ENCODE data around the gene FHAD1. TPM values are rescaled to one million over a fixed set of nuclear protein-coding genes. Genes with fewer than 3 reads are reported as not detected.

FHAD1 gene
- total and polyA plus RNA-seq, 2 donors (not counting 1 experiment from before 2014, with no cell fraction given) = not detected

GRCh38 chr1:15214527-15214926, 32.5 kb upstream of the FHAD1 start:
- H3K4me3 ChIP-seq (ENCODE audit: control extremely low read depth in 1 of 5, extremely low read depth in 1 of 5, insufficient read depth in 1 of 5, low read depth in 2 of 5, low read length in 4 of 5) = no peak overlapping the region
- H4K20me1 ChIP-seq (ENCODE audit: control insufficient read depth, insufficient read depth, low read length, poor library complexity, severe bottlenecking) = no peaks in the 10 kb centered on the region
- TF ChIP-seq EZH2 (IDR thresholded peaks at IDR 0.05; ENCODE audit: borderline replicate concordance, insufficient read depth, low read depth, low read length, poor library complexity, severe bottlenecking) (no peak), CTCF (IDR thresholded peaks at IDR 0.05) (no peak)
- no peaks in the 10 kb centered on the region for H3K36me3 ChIP-seq (replicated peaks in 1 of 2; ENCODE audit: control extremely low read depth in 1 of 2, control insufficient read depth in 1 of 2, extremely low read depth in 1 of 2, insufficient read depth in 2 of 2, low read length in 1 of 2)
- peaks cover 44% of the 10 kb centered on the region for H3K27me3 Mint-ChIP-seq
- ChIA-PET CTCF (no interaction called here), POLR2A (no interaction called here)
- 94% methylated on average over 19 of the region's 19 CpGs for WGBS (ENCODE audit: insufficient coverage)
- no peak overlapping the region for H3K4me3 Mint-ChIP-seq
- peaks cover 0 to 5% (median 0%) of the 10 kb centered on the region in 4 experiments for H3K27me3 ChIP-seq (replicated peaks in 1 of 4; ENCODE audit: control extremely low read depth in 1 of 4, control insufficient read depth in 3 of 4, insufficient read depth in 4 of 4, low read length in 3 of 4)
- H3K9me3 ChIP-seq (ENCODE audit: control extremely low read depth in 1 of 3, control insufficient read depth in 2 of 3, insufficient read depth in 1 of 3, low read length in 2 of 3) = no peaks in the 10 kb centered on the region
- no peak overlapping the region for H3K27ac ChIP-seq (ENCODE audit: low read length in 2 of 2)
- no peak for DNase-seq
- H3K27ac Mint-ChIP-seq = no peak overlapping the region
- no peak overlapping the region for H3K4me2 ChIP-seq (replicated peaks; ENCODE audit: low read depth, low read length, poor library complexity, severe bottlenecking)
- intact Hi-C loops (cut with micrococcal nuclease) = no loop called here
- no peaks in the 10 kb centered on the region for H3K9me3 Mint-ChIP-seq (ENCODE audit: insufficient read depth)
- no peak overlapping the region for H3K9ac ChIP-seq (ENCODE audit: low read length)
- no peak for ATAC-seq (ENCODE audit: low read depth)
- no peak overlapping the region for H2AFZ ChIP-seq (ENCODE audit: insufficient read depth, low read depth, low read length, poor library complexity, severe bottlenecking)
- H3K79me2 ChIP-seq (ENCODE audit: control insufficient read depth, insufficient read depth, low read length) = no peaks in the 10 kb centered on the region
- H3K4me1 Mint-ChIP-seq = no peaks in the 10 kb centered on the region
- no peaks in the 10 kb centered on the region for H3K4me1 ChIP-seq (ENCODE audit: control insufficient read depth in 2 of 2, insufficient read depth in 2 of 2, low read length in 2 of 2)

GRCh38 chr1:15215116-15215515, 31.9 kb upstream of the FHAD1 start:
- Histone ChIP-seq H2AFZ (ENCODE audit: insufficient read depth, low read depth, low read length, poor library complexity, severe bottlenecking) (no peak overlapping the region), H3K79me2 (ENCODE audit: control insufficient read depth, insufficient read depth, low read length) (no peaks in the 10 kb centered on the region), H3K9ac (ENCODE audit: low read length) (no peak overlapping the region), H3K4me3 (ENCODE audit: control extremely low read depth in 1 of 5, extremely low read depth in 1 of 5, insufficient read depth in 1 of 5, low read depth in 2 of 5, low read length in 4 of 5) (no peak overlapping the region), H3K4me2 (replicated peaks; ENCODE audit: low read depth, low read length, poor library complexity, severe bottlenecking) (no peak overlapping the region), H3K4me1 (ENCODE audit: control insufficient read depth in 2 of 2, insufficient read depth in 2 of 2, low read length in 2 of 2) (no peaks in the 10 kb centered on the region), H3K27me3 (replicated peaks in 1 of 4; ENCODE audit: control extremely low read depth in 1 of 4, control insufficient read depth in 3 of 4, insufficient read depth in 4 of 4, low read length in 3 of 4) (peaks cover 0 to 5% (median 0%) of the 10 kb centered on the region in 4 experiments), H3K36me3 (replicated peaks in 1 of 2; ENCODE audit: control extremely low read depth in 1 of 2, control insufficient read depth in 1 of 2, extremely low read depth in 1 of 2, insufficient read depth in 2 of 2, low read length in 1 of 2) (no peaks in the 10 kb centered on the region), H3K27ac (ENCODE audit: low read length in 2 of 2) (no peak overlapping the region), H3K9me3 (ENCODE audit: control extremely low read depth in 1 of 3, control insufficient read depth in 2 of 3, insufficient read depth in 1 of 3, low read length in 2 of 3) (no peaks in the 10 kb centered on the region), H4K20me1 (ENCODE audit: control insufficient read depth, insufficient read depth, low read length, poor library complexity, severe bottlenecking) (no peaks in the 10 kb centered on the region)
- H3K9me3 Mint-ChIP-seq (ENCODE audit: insufficient read depth) = no peaks in the 10 kb centered on the region
- H3K4me1 Mint-ChIP-seq = no peaks in the 10 kb centered on the region
- no peak overlapping the region for H3K4me3 Mint-ChIP-seq
- peaks cover 40% of the 10 kb centered on the region for H3K27me3 Mint-ChIP-seq
- DNase-seq = no peak
- no peak overlapping the region for H3K27ac Mint-ChIP-seq
- POLR2A ChIA-PET = no interaction called here
- 90% methylated on average over 21 of the region's 23 CpGs for WGBS (ENCODE audit: insufficient coverage)
- no peak for TF ChIP-seq CTCF (IDR thresholded peaks at IDR 0.05)
- TF ChIP-seq EZH2 (IDR thresholded peaks at IDR 0.05; ENCODE audit: borderline replicate concordance, insufficient read depth, low read depth, low read length, poor library complexity, severe bottlenecking) = no peak
- CTCF ChIA-PET = no interaction called here
- intact Hi-C loops (cut with micrococcal nuclease) = no loop called here
- ATAC-seq (ENCODE audit: low read depth) = no peak
